Heart right ventricle (tissue), 16 donors: ENCODE results near the gene ALKBH3. TPM values are rescaled to one million over a fixed set of nuclear protein-coding genes. Genes with fewer than 3 reads are reported as not detected.

Experiments used
- ATAC-seq, 8 donors: fragments of 200-7000 bp; cut with Tn5 transposase; one replicate each; pipeline ENCODE4 v1.9.1; 2020; ENCODE audit warnings: mild to moderate bottlenecking in 8 of 8, moderate library complexity in 8 of 8, moderate number of reproducible peaks in 1 of 8
- DNase-seq, 2 donors: peaks; one replicate each; pipeline ENCODE4 v3.0.0-alpha.2; 2020
- H3K27ac ChIP-seq, 10 donors: fragments of 200-600 bp; sonication (generic) in 2 of 10; one replicate each; pipeline versions ENCODE4 v1.5.0 to v1.8.0; 2020 to 2022; ENCODE audit warnings: mild to moderate bottlenecking in 3 of 10
- H3K27me3 ChIP-seq, 7 donors: fragments of 200-600 bp; one replicate each; pipeline ENCODE4 v1.8.0; 2021 to 2022; ENCODE audit warnings: mild to moderate bottlenecking in 2 of 7
- H3K36me3 ChIP-seq, 9 donors: fragments of 200-600 bp; sonication (generic) in 1 of 9; one replicate each; pipeline versions ENCODE4 v1.5.0 to v1.8.0; 2020 to 2022; ENCODE audit warnings: mild to moderate bottlenecking in 2 of 9
- H3K4me1 ChIP-seq, 9 donors: fragments of 200-600 bp; sonication (generic) in 1 of 9; one replicate each; pipeline versions ENCODE4 v1.5.0 to v1.8.0; 2020 to 2022; ENCODE audit warnings: mild to moderate bottlenecking in 4 of 9
- H3K4me3 ChIP-seq, 10 donors: fragments of 200-600 bp; sonication (generic) in 2 of 10; one replicate each; pipeline versions ENCODE4 v1.5.0 to v1.8.0; 2020 to 2022; ENCODE audit warnings: mild to moderate bottlenecking in 7 of 10, moderate library complexity in 2 of 10
- H3K9me3 ChIP-seq, 11 donors: fragments of 200-600 bp in 10 of 11; sonication (generic) in 2 of 11; one replicate each; pipeline versions ENCODE4 v1.5.0 to v1.8.0; 2013 to 2022; ENCODE audit warnings: mild to moderate bottlenecking in 2 of 11, control low read depth in 1 of 11, moderate library complexity in 1 of 11
- CTCF ChIP-seq, 9 donors: fragments of 200-600 bp; sonication (generic) in 2 of 9; IDR thresholded peaks; one replicate each; pipeline versions ENCODE4 v1.5.0 to v1.8.0; 2021 to 2022; ENCODE audit warnings: antibody characterized with exemption in 9 of 9, mild to moderate bottlenecking in 5 of 9, moderate library complexity in 1 of 9
- WGBS, 2 donors: extraction: QIAGEN DNeasy Blood & Tissue Kit; methylation state at CpG; one replicate each; pipeline ENCODE4 v1.1.7; 2013; ENCODE audit warnings: inconsistent platforms in 1 of 2; 5-methylcytosine and 5-hydroxymethylcytosine counted together
- intact Hi-C, 10 donors: fragments of 100-400 bp; cut with DNase I; formaldehyde crosslinking; loops; one replicate each; pipeline versions ENCODE4 v1.11.1 to v1.14.2; 2022
- polyA plus RNA-seq, 2 donors: library from polyadenylated mRNA; stranded (reverse); fragments of 200-250 nt; gene quantifications; one replicate each; pipeline ENCODE4 v1.2.3, GENCODE V29; 2013
- total RNA-seq, 10 donors: library from RNA; stranded (reverse); fragmentation: NEBNext Ultra II Directional in 3 of 10; extraction: Animal tissue kit (Norgen Biotek cat#: 25700) in 3 of 10; gene quantifications; one replicate each; pipeline versions ENCODE4 v1.2.1 to v1.2.4, GENCODE V29; 2021 to 2023
- donor health status: Arrhythmogenic right ventricular cardiomyopathy.
- donor health status: ischemic (EF 13 %, LVEDD 7.1; RV severe dilation, severe dysfunction).
- donor health status: healthy with polysubstance abuse.
- donor health status: DM: no; HTN: yes; CAD: no.
- donor health status: DM: no; HTN: no; CAD: no.
- donor health status: ischemic (EF 25% LVEDD 6.9; RV normal size, moderate dysfunction).
- donor health status: ischemic (EF 25% LVEDD 5.7; RV mildly dilated, moderate dysfunction).
- donor health status: healthy.
- donor health status: DM: yes; HTN: yes; CAD: no.
- donor health status: Ischemic cardiomyopathy.
- donor health status: ischemic (EF 35%, LVEDD 5.7; RV mildly dilated, moderate dysfunction).
- donor health status: nonischemic (EF 11% LVEDD 7.7; RV severe dilation, severe dysfunction).
- donor health status: DM: yes; HTN: yes; CAD: no.
- donor health status: PGD.
- donor health status: ischemic (EF 29% LVEDD 5.4; RV normal size, mild dysfunction).
- donor health status: nonischemic (EF 23%, LVEDD 6.1; RV moderate dilation, normal function).

ALKBH3 gene
- total and polyA plus RNA-seq, 12 donors: 9.2 to 20.5 (median 18.4) TPM

DNA sequence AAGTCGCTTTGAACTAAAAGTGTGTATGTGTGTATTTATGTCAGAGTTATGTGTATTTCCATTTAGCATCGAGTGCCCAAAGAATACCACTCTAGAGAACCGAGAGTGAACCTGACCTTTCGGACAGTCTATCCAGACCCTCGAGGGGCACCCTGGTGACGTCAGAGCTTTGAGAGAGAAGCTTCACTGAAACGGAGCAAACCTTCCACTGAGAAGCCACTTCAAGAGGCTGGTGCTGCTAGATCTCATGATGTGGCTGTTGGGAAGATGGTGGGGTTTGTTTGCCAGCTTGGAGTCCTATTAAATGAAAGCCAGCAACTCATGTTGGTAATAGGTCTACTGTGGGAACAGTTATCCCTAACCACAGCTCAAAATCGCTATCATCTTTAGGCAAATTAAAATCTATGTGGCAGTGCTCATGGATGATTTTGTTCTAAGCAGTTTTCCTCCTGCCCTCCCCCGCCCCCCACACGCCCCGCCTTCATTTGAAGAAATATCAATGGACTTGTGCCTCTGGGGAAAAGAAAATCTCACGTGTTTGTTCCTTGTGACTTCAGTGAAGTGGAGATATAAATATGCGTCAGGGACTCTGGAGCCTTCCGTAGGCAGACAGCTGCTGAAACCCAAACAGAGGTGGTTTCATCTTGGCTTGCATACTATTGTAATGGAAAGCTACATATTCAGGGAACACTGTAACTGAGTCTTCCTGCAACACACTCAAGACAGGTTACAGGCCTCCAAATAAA, 39.4 kb downstream of the ALKBH3 start:
- peaks cover 0 to 64% (median 35%) of the 10 kb centered on the region in 9 donors for H3K4me1 ChIP-seq
- H3K9me3 ChIP-seq: no peaks in the 10 kb centered on the region
- intact Hi-C loops: loop anchor here in 1 of 10 donors (2.0 kb wide), 1 partner anchor 23 kb away; the partner anchor contains the start of gene C11orf96
- DNase-seq (peak in 1 of 2 donors; percentile 53), ATAC-seq (peak in 6 of 8 donors; percentile 12 to 38 (median 21))
- no peak for TF ChIP-seq CTCF (IDR thresholded peaks at IDR 0.05)
- H3K36me3 ChIP-seq: peaks cover 0 to 71% (median 10%) of the 10 kb centered on the region in 9 donors
- H3K27me3 ChIP-seq: no peaks in the 10 kb centered on the region
- H3K4me3 ChIP-seq: no peak overlapping the region
- WGBS, 2 donors: 76 to 77% methylated on average over 14 of the region's 14 CpGs
- peak overlapping the region; percentile 21 to 88 (median 66) for H3K27ac ChIP-seq

DNA sequence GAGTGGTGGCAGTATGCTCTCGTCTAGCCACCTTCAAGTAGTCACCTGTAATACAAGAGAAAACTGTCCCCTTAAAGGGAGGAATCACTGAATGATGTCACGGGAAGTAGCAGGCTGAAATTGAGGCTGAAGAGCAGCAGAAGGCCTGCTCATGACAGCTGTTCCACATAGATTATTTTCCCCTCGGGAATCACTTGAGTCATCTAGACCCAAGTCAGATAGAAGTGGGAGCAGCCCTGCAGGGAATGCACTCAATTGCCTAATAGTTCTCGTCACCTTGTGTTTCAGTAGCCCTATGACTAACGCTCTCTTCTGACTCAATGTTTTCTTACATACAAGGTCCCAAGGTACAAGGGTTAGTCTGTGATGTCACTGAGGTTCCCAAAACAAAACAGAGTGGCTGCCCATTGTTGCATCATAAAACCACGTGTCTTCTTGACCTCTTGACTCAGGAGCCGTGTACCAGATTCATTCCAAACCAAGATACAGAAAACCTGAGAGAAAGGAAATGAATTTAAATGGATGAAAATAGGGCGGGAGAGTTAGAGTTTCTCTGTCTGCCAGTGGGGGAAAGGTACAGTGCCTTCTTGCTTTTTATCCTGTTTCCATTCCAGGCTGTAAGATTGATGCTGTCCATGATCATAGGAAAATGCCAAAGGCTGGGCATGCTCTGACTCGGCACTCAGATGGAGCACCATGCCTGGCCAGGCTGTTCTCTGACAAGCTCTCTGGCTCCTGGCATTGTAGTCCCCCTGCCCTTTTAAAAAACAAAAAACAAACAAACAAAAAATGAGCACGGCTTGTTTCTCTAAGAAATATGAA, 40.2 kb downstream of the ALKBH3 start:
- WGBS, 2 donors: 65 to 72% methylated on average over 10 of the region's 10 CpGs
- Histone ChIP-seq H3K9me3 (no peaks in the 10 kb centered on the region), H3K27ac (peak overlapping the region; percentile 21 to 88 (median 74)), H3K4me1 (peaks cover 0 to 72% (median 35%) of the 10 kb centered on the region in 9 donors), H3K36me3 (peaks cover 0 to 63% (median 10%) of the 10 kb centered on the region in 9 donors), H3K27me3 (no peaks in the 10 kb centered on the region), H3K4me3 (no peak overlapping the region)
- TF ChIP-seq CTCF (IDR thresholded peaks at IDR 0.05): no peak
- peak; percentile 72 to 89 (median 84) for ATAC-seq
- intact Hi-C loops: loop anchor here in 1 of 10 donors (2.0 kb wide), 1 partner anchor 22 kb away; the partner anchor contains the start of gene C11orf96
- DNase-seq: peak in 1 of 2 donors; percentile 74

- Histone ChIP-seq H3K4me1 (peaks cover 0 to 77% (median 35%) of the 10 kb centered on the region in 9 donors), H3K9me3 (no peaks in the 10 kb centered on the region), H3K27ac (peak overlapping the region in 9 of 10 donors; percentile 27 to 88 (median 75)), H3K4me3 (no peak overlapping the region), H3K36me3 (peaks cover 0 to 54% (median 10%) of the 10 kb centered on the region in 9 donors), H3K27me3 (no peaks in the 10 kb centered on the region)
- 81 to 87% methylated on average over 8 of the region's 8 CpGs for WGBS, 2 donors
- no peak for ATAC-seq
- DNase-seq: no peak
- no peak for TF ChIP-seq CTCF (IDR thresholded peaks at IDR 0.05)
- intact Hi-C loops: loop anchor here in 2 of 10 donors (2.0 kb wide), 1 partner anchor 21 kb away; the partner anchor contains the start of gene C11orf96 (in 2 of the 2)
Measured at GRCh38 chr11:43921561-43922294, 41.1 kb downstream of the ALKBH3 start.
